Activated CD4-positive, CD25-positive, alpha-beta regulatory T cell treated with anti-CD3 and anti-CD28 coated beads, Interleukin-2, amount 50 U/mL, for 72 hours (primary cell): ENCODE data around the gene RXYLT1.

Experiments used
- DNase-seq: peaks from one replicate; pipeline ENCODE4 v3.0.0; 2021

RXYLT1 gene

GRCh38 chr12:63844391-63845341 is 65.0 kb downstream of the RXYLT1 start, which contains the start of gene SRGAP1:
Gene SRGAP1, plus strand, starts transcription at chr12:63844700. Its CDS starts 117 bp downstream, at chr12:63844817.
- no peak for DNase-seq

- DNase-seq: no peak
These were observed 66.0 kb downstream of the RXYLT1 start for GRCh38 chr12:63845726-63846125.

GRCh38 chr12:63846238-63846967 is 66.7 kb downstream of the RXYLT1 start:
- no peak for DNase-seq

GRCh38 chr12:63848450-63848849 is 68.7 kb downstream of the RXYLT1 start:
- no peak for DNase-seq

- DNase-seq: no peak
These were observed 69.5 kb downstream of the RXYLT1 start for GRCh38 chr12:63849106-63849620.

- no peak for DNase-seq
These were observed 69.9 kb downstream of the RXYLT1 start for GRCh38 chr12:63849641-63850040.

- no peak for DNase-seq
These were observed 74.3 kb downstream of the RXYLT1 start for GRCh38 chr12:63853978-63854377.

GRCh38 chr12:63855299-63855698 is 75.6 kb downstream of the RXYLT1 start:
- DNase-seq: no peak

GRCh38 chr12:63857771-63858670 is 78.3 kb downstream of the RXYLT1 start:
- no peak for DNase-seq
